Stimulated activated naive CD8-positive, alpha-beta T cell treated with anti-CD3 and anti-CD28 coated beads, Interleukin-15, amount 100 ng/mL, for 72 hours (primary cell): ENCODE measurements around the gene CTSS.
"Not testable (repeated sequence)": the region's sequence is repeated elsewhere in the genome, so short reads cannot be mapped to it uniquely, and the experiment has no call there.

ENCODE experiments used
- ATAC-seq: fragments of 150-1000 bp; cut with Tn5 transposase; 2 replicates; pipeline ENCODE4 v1.10.0; 2021; ENCODE audit warnings: mild to moderate bottlenecking, moderate library complexity
- DNase-seq, 2 donors: peaks; one replicate each; pipeline ENCODE4 v3.0.0; 2021 to 2022
- H3K27ac Mint-ChIP-seq, 2 donors: one replicate each; pipeline ENCODE4 v1.8.0; 2022; ENCODE audit warnings: mild to moderate bottlenecking in 2 of 2, mixed read lengths in 2 of 2, moderate library complexity in 2 of 2
- H3K27me3 Mint-ChIP-seq: one replicate; pipeline ENCODE4 v1.8.0; 2022; ENCODE audit warnings: mixed read lengths
- H3K4me1 Mint-ChIP-seq: one replicate; pipeline ENCODE4 v1.8.0; 2022; ENCODE audit warnings: mild to moderate bottlenecking, mixed read lengths
- H3K4me3 Mint-ChIP-seq, 2 donors: one replicate each; pipeline ENCODE4 v1.8.0; 2022; ENCODE audit warnings: mild to moderate bottlenecking in 2 of 2, mixed read lengths in 2 of 2, moderate library complexity in 1 of 2
- H3K9me3 Mint-ChIP-seq, 2 donors: one replicate each; pipeline ENCODE4 v1.8.0; 2022; ENCODE audit warnings: mixed read lengths in 2 of 2

CTSS gene

DNA sequence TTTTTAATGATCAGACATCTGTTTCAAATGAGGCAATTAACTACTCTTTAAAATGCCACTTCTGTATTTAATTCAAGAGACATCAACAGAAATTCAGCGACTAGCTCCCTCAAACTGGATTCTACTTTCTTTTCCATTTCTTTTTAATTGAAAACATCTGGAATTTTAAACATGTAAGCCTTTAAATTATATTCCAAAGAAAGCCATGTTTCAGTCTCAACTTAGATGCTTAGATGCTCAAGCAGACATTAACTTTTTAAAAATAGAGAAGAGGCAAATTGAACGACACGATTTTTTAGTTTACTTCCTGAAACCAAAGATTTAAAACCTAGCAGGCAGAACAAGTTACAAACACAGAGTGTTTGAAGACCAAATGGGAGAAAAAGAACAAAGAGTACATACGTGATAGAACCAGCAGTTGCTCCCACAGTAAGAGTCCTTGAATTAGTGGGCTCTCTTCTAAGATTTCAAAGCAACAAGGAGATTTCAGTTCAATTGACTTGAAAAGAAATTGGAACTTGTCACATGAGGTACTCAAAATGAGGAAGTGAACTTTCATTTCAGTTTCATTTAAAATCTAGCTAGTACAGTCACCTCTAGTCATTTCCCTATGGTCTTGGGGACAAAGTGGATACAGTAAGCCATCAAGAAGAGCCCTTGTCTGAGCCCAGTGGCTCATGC lies at the start of gene CTSS:
Gene CTSS, minus strand, starts transcription at position 483 of the 681 bp plus-strand sequence. CDS start 1,015 bp downstream, outside the sequence.
- Mint-ChIP-seq H3K27me3 (no peaks in the 10 kb centered on the region), H3K9me3 (peaks cover 0 to 2% of the 10 kb centered on the region in 2 donors), H3K27ac (peak within 1 kb of the TSS; percentile 97 to 99), H3K4me1 (peaks cover 37% of the 10 kb centered on the region), H3K4me3 (peak within 1 kb of the TSS; percentile 98 to 99)
- peak in 1 of 2 donors; percentile 4 for DNase-seq
- peak; percentile 93 for ATAC-seq

DNA sequence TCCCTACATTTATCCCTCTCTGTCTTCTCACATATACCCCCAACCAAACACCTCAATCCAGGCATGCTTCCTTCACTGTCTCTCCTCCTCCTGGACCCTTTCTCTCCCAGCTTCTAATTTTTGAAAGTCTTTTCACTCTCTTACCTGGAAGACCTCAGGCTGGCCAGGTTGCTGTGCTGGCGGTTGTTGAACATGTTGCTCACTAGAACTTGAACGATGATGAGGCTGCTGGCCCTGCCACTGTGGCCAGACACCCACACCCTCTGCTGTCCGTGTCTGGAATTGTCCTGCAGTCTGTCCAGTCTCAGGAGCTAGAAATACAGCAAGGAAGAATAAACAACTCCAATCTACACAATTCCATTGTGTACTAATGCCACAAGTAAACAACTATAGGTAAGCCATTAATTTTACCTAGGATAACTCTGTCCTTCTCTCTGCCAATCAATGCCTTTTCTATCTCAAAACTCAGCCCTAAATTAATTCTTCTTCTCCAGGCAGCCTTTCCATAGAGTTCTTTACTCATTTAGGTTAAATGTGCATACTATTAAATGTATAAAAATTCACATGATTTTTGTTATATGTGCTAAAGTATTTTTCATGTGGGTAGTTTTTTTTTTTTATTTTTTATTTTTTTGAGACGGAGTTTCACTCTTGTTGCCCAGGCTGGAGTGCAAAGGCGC lies 47.6 kb upstream of the CTSS start:
- ATAC-seq (no peak), DNase-seq (peak in 1 of 2 donors; percentile 29)
- no peaks in the 10 kb centered on the region for H3K27me3 Mint-ChIP-seq
- H3K27ac Mint-ChIP-seq = no peak overlapping the region
- no peak overlapping the region for H3K4me3 Mint-ChIP-seq
- peaks cover 3% of the 10 kb centered on the region for H3K4me1 Mint-ChIP-seq
- H3K9me3 Mint-ChIP-seq = no peaks in the 10 kb centered on the region

DNA sequence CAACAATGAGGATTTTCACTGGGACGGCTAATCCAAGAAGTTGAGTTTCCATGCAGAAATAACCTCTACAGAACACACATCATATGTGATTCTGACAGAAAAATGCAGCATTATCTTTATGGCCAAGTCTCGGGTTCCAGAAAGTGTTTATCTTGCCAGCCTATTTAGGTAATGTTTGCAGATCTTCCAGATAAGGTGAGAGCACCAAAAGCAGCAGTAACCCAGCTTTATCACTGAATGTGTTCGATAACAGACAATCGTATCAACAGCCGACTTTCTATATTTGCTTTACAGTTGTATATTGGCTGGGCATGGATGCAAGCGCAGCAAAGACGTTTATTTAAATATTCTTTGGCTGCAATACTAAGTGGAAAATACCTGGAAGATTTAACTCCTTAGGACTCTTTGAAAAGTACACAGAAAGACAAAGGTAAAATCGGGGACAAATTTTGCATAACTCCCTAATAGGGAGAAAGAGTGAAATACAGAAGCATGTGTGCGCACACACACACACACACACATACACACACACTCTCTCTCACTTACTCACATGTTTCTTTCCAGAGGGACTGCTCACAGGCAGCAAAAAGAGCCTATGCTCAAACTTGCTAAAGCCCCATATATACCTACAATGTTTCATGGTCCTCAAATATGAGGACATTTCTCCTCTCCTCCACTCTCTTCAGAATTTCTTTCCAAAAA lies 45.5 kb upstream of the CTSS start:
- no peak for ATAC-seq
- peaks cover 20% of the 10 kb centered on the region for H3K4me1 Mint-ChIP-seq

DNA sequence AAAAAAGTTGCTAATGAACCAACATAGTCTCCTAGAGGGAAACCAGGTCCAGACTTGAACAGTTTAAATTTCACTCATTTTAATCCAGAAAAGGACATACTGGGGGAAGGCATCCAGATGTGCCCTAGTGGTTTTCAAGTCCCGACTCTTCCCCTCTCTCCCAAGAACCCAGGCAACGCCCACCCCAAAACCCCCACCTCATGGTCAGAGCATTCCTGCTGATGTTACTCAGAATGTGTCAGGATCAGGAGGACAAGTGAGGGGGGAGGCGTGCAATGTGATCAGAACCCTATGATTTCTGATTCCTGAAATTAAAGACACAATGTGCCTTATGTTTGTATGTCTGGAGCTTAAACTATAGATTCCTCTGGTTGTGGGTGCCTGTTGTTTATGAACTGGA lies 44.1 kb upstream of the CTSS start:
- H3K27ac Mint-ChIP-seq = no peak overlapping the region
- no peak for DNase-seq

More for the DNA sequence above, 45.5 kb upstream of the CTSS start:
- Mint-ChIP-seq H3K27ac (no peak overlapping the region), H3K4me3 (no peak overlapping the region), H3K27me3 (no peaks in the 10 kb centered on the region), H3K9me3 (no peaks in the 10 kb centered on the region)
- DNase-seq = no peak

DNA sequence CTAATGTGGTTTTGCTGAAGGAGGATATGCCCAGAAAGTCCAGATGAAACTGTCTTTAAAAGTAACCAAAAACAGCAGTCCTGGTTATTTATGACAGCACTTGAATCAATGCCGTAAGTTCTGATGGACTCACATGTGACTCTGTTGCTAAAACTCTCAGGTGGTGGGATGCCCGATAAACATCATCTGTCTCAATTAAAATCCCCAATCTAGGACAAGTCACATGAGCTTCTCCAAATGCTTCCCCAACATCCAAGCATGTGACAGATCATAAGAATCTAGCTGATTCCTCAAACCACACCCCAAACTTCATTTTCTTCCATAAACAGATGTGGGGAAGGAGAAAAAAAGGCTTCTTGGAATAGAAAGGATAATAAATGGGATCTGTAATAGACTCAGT lies 43.3 kb upstream of the CTSS start:
- Mint-ChIP-seq H3K27ac (no peak overlapping the region), H3K27me3 (no peaks in the 10 kb centered on the region), H3K4me1 (peaks cover 20% of the 10 kb centered on the region), H3K9me3 (no peaks in the 10 kb centered on the region), H3K4me3 (no peak overlapping the region)
- ATAC-seq = no peak
- no peak for DNase-seq

More for the DNA sequence above, 44.1 kb upstream of the CTSS start:
- Mint-ChIP-seq H3K4me3 (no peak overlapping the region), H3K27me3 (no peaks in the 10 kb centered on the region), H3K9me3 (no peaks in the 10 kb centered on the region), H3K4me1 (peaks cover 20% of the 10 kb centered on the region)
- no peak for ATAC-seq

DNA sequence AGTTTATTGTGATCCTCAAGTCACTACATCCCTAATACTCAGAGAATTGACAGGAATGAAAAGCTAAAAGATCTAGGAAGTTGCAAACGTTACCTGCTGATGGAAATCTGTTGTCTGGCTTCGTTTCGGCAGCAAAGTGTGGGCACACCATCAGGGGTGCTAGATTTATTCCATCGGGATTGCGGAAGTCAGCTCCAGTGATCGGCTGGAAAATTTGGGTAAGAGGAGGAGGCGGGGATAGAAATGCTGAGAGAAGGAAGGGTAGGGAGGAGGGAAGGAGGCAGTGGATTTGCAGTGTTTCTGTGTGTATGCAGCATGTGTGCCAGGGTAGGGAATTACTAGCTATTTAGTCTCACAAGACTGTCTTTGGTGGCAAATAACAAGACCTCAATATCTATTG lies 42.5 kb upstream of the CTSS start, which contains the start of gene CTSK:
Gene CTSK, minus strand, starts transcription at position 140 of the 400 bp plus-strand sequence. CDS start 1,455 bp downstream, outside the sequence.
- peaks cover 20% of the 10 kb centered on the region for H3K4me1 Mint-ChIP-seq
- peak within 1 kb of the TSS; percentile 30 to 44 for H3K4me3 Mint-ChIP-seq
- no peaks in the 10 kb centered on the region for H3K27me3 Mint-ChIP-seq
- ATAC-seq (no peak), DNase-seq (no peak)
- peak within 1 kb of the TSS in 1 of 2 donors; percentile 16 for H3K27ac Mint-ChIP-seq
- H3K9me3 Mint-ChIP-seq = no peaks in the 10 kb centered on the region

DNA sequence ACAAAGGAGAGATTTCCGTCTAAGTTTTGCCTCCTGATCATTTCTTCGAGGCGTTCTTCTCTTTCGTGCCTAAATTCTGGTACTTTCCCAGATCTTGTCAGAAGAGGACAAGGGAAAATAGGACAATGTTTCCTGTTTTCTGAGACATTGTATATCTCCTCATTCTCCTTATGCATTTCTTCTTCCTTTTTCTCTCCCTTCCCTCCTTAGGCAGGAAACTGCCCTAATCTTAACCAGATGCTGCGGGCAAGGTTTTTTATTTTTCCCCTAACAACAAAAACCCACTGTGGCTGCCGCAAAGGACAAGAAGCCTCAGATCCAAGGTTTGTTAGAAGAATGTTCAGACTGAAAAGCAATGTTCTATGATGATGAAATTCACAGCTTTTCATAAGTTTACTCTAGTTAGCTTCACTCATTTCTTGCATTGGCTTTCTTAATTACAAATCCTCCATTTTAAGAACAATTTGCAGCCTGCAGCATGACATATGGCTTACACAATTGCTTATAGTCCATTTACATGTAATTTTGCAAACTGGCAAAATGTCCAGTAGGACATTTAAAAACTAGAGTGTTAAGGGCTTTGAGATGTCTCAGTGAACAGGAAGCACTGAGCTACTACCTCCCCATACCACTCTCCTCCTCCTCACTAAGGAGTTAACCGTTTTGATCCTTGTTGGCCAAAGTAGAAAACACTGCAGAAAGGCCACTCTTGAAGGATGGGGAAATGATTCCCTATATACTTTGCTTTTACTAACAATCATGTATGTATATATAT lies 41.9 kb upstream of the CTSS start:
- H3K4me1 Mint-ChIP-seq = peaks cover 20% of the 10 kb centered on the region
- no peaks in the 10 kb centered on the region for H3K9me3 Mint-ChIP-seq
- H3K4me3 Mint-ChIP-seq = peak overlapping the region; percentile 30 to 44
- H3K27ac Mint-ChIP-seq = peak overlapping the region in 1 of 2 donors; percentile 16
- ATAC-seq = no peak
- no peak for DNase-seq
- H3K27me3 Mint-ChIP-seq = no peaks in the 10 kb centered on the region

DNA sequence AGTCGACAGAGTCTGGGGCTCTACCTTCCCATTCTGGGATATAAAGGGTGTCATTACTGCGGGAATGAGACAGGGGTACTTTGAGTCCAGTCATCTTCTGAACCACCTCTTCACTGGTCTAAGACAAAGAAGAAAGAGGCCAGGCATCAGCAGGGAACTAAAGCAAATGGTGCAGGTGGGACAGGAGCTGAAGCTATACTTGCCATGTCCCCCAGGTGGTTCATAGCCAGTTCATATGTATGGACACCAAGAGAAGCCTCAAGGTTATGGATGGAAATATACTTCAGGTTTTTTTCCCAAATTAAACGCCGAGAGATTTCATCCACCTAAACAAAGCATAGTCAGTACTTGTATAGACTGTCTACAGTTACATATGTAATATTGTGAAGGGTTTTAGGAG lies 40.3 kb upstream of the CTSS start:
- DNase-seq (no peak), ATAC-seq (no peak)
- Mint-ChIP-seq H3K27me3 (no peaks in the 10 kb centered on the region), H3K9me3 (no peaks in the 10 kb centered on the region), H3K27ac (peak overlapping the region in 1 of 2 donors; percentile 22), H3K4me3 (no peak overlapping the region), H3K4me1 (peaks cover 20% of the 10 kb centered on the region)

DNA sequence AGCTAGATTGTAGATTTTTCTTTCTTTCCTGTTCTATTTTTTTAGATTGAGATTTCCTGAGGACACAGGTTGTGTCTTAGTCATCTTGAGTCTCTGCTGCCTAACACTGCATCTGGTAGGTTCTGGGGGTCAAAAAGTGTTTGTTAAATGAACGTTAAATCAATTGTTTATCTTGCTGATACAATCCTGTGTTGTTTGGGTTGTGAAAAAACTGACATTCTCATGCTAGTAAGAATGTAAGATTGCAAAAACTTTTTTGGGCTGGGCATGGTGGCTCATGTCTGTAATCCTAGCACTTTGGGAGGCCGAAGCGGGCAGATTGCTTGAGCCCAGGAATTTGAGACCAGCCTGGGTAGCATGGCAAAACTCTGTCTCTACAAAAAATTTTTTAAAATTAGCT lies 39.1 kb upstream of the CTSS start:
- H3K27me3 Mint-ChIP-seq = no peaks in the 10 kb centered on the region
- H3K4me3 Mint-ChIP-seq = no peak overlapping the region
- DNase-seq (no peak), ATAC-seq (no peak)
- H3K27ac Mint-ChIP-seq = no peak overlapping the region
- no peaks in the 10 kb centered on the region for H3K9me3 Mint-ChIP-seq
- peaks cover 20% of the 10 kb centered on the region for H3K4me1 Mint-ChIP-seq

DNA sequence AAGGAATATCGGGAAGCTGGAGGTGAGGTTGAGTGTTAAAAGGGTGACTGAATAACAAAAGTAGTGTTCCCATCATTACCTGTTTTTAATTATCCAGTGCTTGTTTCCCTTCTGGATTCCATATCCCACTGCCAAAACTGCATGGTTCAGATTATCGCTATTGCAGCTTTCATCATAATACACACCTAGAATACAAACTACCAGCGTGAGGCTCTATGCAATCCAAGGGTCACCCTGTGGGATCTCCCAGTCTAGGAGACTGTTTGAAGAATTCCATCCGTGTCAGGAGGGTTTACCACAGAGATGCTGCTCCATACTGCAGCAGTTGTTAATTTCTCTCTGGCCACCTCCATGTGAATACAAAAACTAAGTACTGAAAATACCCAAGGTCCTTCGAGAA lies 33.5 kb upstream of the CTSS start:
- ATAC-seq (no peak), DNase-seq (no peak)
- H3K27me3 Mint-ChIP-seq = no peaks in the 10 kb centered on the region

DNA sequence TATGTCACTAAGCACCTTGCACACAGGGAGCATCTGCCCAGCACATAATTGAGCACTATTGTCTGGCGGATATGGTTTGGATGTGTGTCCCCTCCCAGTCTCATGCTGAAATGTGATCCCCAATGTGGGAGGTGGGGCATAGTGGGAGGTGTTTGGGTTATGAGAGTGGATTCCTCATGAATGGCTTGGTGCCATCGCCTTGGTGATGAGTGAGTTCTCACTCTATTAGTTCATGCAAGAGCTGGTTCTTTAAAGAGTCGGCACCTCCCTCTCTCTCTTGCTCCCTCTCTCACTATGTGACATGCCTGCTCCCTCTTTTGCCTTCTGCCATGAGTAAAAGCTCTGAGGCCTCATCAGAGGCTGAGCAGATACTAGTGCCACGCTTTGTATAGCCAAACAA lies 32.9 kb upstream of the CTSS start:
- peak overlapping the region in 1 of 2 donors; percentile 14 for H3K27ac Mint-ChIP-seq
- no peak for ATAC-seq
- H3K9me3 Mint-ChIP-seq = no peaks in the 10 kb centered on the region
- no peak overlapping the region for H3K4me3 Mint-ChIP-seq
- no peak for DNase-seq
- no peaks in the 10 kb centered on the region for H3K27me3 Mint-ChIP-seq
- no peaks in the 10 kb centered on the region for H3K4me1 Mint-ChIP-seq

More for the DNA sequence above, 33.5 kb upstream of the CTSS start:
- Mint-ChIP-seq H3K4me1 (no peaks in the 10 kb centered on the region), H3K4me3 (no peak overlapping the region), H3K9me3 (no peaks in the 10 kb centered on the region), H3K27ac (no peak overlapping the region)

DNA sequence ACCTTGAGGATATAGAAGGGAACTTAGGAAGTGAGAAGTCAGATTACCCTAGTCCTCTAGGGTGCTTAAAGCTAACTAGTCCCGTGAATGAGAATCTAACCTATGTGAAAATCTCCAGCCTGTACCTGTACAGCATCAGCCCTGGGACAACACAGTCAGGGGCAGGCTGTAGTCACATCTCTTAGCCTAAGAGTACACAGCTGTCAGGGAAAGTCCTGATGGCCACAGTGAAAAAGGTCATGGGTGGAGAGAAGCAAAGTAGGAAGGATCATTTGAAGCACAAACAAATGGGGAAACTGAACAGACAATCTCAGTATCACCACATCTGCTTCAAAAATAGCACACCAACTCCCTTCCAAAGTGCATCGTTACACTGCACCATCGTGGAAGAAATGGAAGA lies 30.8 kb upstream of the CTSS start:
- Mint-ChIP-seq H3K27me3 (no peaks in the 10 kb centered on the region), H3K27ac (no peak overlapping the region), H3K4me1 (no peaks in the 10 kb centered on the region), H3K9me3 (no peaks in the 10 kb centered on the region), H3K4me3 (no peak overlapping the region)
- ATAC-seq (no peak), DNase-seq (no peak)

DNA sequence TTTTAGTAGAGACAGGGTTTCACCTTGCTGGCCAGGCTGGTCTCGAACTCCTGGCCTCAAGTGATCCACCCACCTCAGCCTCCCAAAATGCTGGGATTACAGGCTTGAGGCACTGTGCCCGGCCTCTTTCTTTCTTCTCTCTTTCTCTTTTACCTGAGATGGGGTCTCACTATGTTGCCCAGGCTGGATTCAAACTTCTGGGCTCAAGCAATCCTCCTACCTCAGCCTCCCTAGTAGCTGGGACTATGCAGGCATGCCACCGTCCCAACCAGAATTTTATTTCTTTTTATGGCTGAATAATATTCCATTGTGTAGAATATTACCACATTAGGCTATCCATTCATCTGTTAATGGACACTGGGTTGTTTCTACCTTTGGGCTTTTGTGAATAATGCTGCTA lies 28.2 kb upstream of the CTSS start:
- not testable (repeated sequence) for H3K9me3 Mint-ChIP-seq, DNase-seq, H3K4me3 Mint-ChIP-seq, ATAC-seq, H3K27me3 Mint-ChIP-seq, H3K27ac Mint-ChIP-seq, H3K4me1 Mint-ChIP-seq

DNA sequence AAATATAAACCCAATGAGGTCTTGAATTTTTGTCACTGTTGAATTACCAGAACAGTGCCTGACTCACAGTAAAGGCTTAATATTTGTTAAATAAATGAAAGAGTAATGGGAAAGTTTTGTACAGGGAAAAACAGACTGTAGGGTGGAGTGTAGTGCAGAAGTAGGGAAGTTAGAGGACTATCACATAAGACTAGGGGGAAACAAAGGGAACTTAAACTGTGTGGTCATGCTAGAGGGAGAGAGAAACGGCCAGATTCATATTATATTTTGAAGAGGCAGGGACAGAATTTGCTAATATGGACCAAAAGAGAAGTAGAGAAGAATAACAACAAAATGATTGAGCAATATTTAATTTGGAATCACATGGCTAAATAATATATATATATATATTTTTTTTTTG lies 27.6 kb upstream of the CTSS start:
- no peaks in the 10 kb centered on the region for H3K27me3 Mint-ChIP-seq
- DNase-seq (no peak), ATAC-seq (no peak)
- no peak overlapping the region for H3K27ac Mint-ChIP-seq
- no peaks in the 10 kb centered on the region for H3K9me3 Mint-ChIP-seq
- no peaks in the 10 kb centered on the region for H3K4me1 Mint-ChIP-seq
- H3K4me3 Mint-ChIP-seq = no peak overlapping the region

DNA sequence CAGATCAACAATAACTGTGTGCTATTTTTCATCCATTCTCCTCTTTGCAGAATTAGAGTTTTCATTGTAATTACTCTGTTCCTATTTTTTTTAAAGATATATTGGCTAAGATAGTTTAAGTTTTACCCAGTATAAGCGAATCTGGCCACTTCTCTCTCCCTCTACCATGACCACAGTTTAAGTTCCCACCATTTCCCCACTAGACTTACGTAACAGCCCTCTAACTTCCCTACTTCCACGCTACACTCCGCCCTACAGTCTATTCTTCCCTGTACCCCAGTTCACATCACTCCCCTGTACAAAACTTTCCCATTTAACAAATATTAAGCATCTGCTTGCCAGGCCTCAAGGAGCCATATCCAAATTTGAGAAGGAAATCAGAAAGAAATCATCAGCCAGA lies 26.0 kb upstream of the CTSS start:
- Mint-ChIP-seq H3K4me3 (no peak overlapping the region), H3K9me3 (no peaks in the 10 kb centered on the region), H3K4me1 (no peaks in the 10 kb centered on the region), H3K27me3 (no peaks in the 10 kb centered on the region), H3K27ac (no peak overlapping the region)
- no peak for DNase-seq
- ATAC-seq = no peak
